Tibial nerve (tissue), 4 donors: Measurements from ENCODE around the gene WAPL. TPM values are rescaled to one million over a fixed set of nuclear protein-coding genes. Genes with fewer than 3 reads are reported as not detected.

Experiments used
- DNase-seq, 2 donors: peaks; one replicate each; pipeline ENCODE4 v3.0.0-alpha.2; 2019; ENCODE audit warnings: low spot score in 2 of 2
- H3K27ac ChIP-seq, 4 donors: fragments of 200-600 bp; sonication (generic) in 3 of 4; one replicate each; pipeline ENCODE4 v1.5.1; 2017 to 2019; ENCODE audit warnings: mild to moderate bottlenecking in 1 of 4
- H3K27me3 ChIP-seq, 2 donors: fragments of 200-600 bp; sonication (generic) in 1 of 2; one replicate each; pipeline versions ENCODE4 v1.5.1 to v1.6.0; 2017 to 2019
- H3K36me3 ChIP-seq, 3 donors: fragments of 200-600 bp; sonication (generic); one replicate each; pipeline ENCODE4 v1.5.1; 2018 to 2019
- H3K4me1 ChIP-seq, 4 donors: fragments of 200-600 bp; sonication (generic) in 3 of 4; one replicate each; pipeline ENCODE4 v1.5.1; 2017 to 2019
- H3K4me3 ChIP-seq, 4 donors: fragments of 200-600 bp; sonication (generic) in 3 of 4; one replicate each; pipeline ENCODE4 v1.5.1; 2017 to 2019; ENCODE audit warnings: mild to moderate bottlenecking in 1 of 4, moderate library complexity in 1 of 4
- H3K9me3 ChIP-seq, 4 donors: fragments of 200-600 bp; sonication (generic) in 3 of 4; one replicate each; pipeline ENCODE4 v1.5.1; 2017 to 2019
- CTCF ChIP-seq, 5 experiments: fragments of 200-600 bp in 3 of 5; fragments of 450-650 bp in 2 of 5; sonication (generic) in 3 of 5; IDR thresholded peaks; one replicate each; pipeline ENCODE4 v1.5.1; 2016 to 2019; ENCODE audit warnings: antibody characterized with exemption in 5 of 5, mild to moderate bottlenecking in 3 of 5, moderate library complexity in 2 of 5
- EP300 ChIP-seq, 2 donors: sonication (generic); formaldehyde crosslinking; IDR thresholded peaks; one replicate each; pipeline ENCODE4 v1.6.1; 2017; ENCODE audit warnings: antibody characterized with exemption in 2 of 2, mild to moderate bottlenecking in 1 of 2
- POLR2A ChIP-seq, 2 donors: fragments of 450-650 bp; IDR thresholded peaks; one replicate each; pipeline ENCODE4 v1.6.1; 2017; ENCODE audit warnings: antibody characterized with exemption in 2 of 2, mild to moderate bottlenecking in 2 of 2, moderate library complexity in 2 of 2
- WGBS, 2 donors: methylation state at CpG; one replicate each; pipeline ENCODE4 v1.1.5; 2018; 5-methylcytosine and 5-hydroxymethylcytosine counted together
- total RNA-seq, 4 donors: library from RNA; depleted of rRNA; stranded (reverse); fragments of >200 nt; gene quantifications; one replicate each; pipeline ENCODE4 v1.1.0, GENCODE V29; 2016

The WAPL gene
- total RNA-seq, 4 donors from 2014 or later, result 26.7 to 50.4 (median 42.0) TPM

GRCh38 chr10:86397120-86397519, 124.5 kb downstream of the WAPL start:
- TF ChIP-seq CTCF (IDR thresholded peaks at IDR 0.05) (no peak), POLR2A (IDR thresholded peaks at IDR 0.05) (no peak), EP300 (IDR thresholded peaks at IDR 0.05) (no peak)
- 81 to 88% methylated on average over 7 of the region's 7 CpGs for WGBS, 2 donors

GRCh38 chr10:86393862-86394455, 127.6 kb downstream of the WAPL start:
- peaks cover 3 to 19% of the 10 kb centered on the region in 2 donors for H3K27me3 ChIP-seq
- TF ChIP-seq POLR2A (IDR thresholded peaks at IDR 0.05) (no peak), EP300 (IDR thresholded peaks at IDR 0.05) (no peak), CTCF (IDR thresholded peaks at IDR 0.05) (no peak)
- H3K9me3 ChIP-seq, result no peaks in the 10 kb centered on the region
- no peak overlapping the region for H3K27ac ChIP-seq
- 66% methylated on average over 10 of the region's 10 CpGs for WGBS, 2 donors
- H3K4me1 ChIP-seq, result peaks cover 0 to 10% (median 0%) of the 10 kb centered on the region in 4 donors
- DNase-seq, result no peak
- no peak overlapping the region for H3K4me3 ChIP-seq
- H3K36me3 ChIP-seq, result no peaks in the 10 kb centered on the region

More at GRCh38 chr10:86397120-86397519, 124.5 kb downstream of the WAPL start:
- no peaks in the 10 kb centered on the region for H3K36me3 ChIP-seq
- no peak overlapping the region for H3K4me3 ChIP-seq
- no peak overlapping the region for H3K27ac ChIP-seq
- peaks cover 0 to 27% (median 22%) of the 10 kb centered on the region in 4 donors for H3K4me1 ChIP-seq
- peaks cover 0 to 14% of the 10 kb centered on the region in 2 donors for H3K27me3 ChIP-seq
- H3K9me3 ChIP-seq, result no peaks in the 10 kb centered on the region
- DNase-seq, result no peak

- TF ChIP-seq POLR2A (IDR thresholded peaks at IDR 0.05), result no peak
- no peak for TF ChIP-seq EP300 (IDR thresholded peaks at IDR 0.05)
- TF ChIP-seq CTCF (IDR thresholded peaks at IDR 0.05), result no peak
- 70 to 76% methylated on average over 9 of the region's 9 CpGs for WGBS, 2 donors
- peaks cover 3 to 21% of the 10 kb centered on the region in 2 donors for H3K27me3 ChIP-seq
- H3K4me3 ChIP-seq, result no peak overlapping the region
- H3K27ac ChIP-seq, result no peak overlapping the region
- no peak for DNase-seq
- no peaks in the 10 kb centered on the region for H3K9me3 ChIP-seq
- H3K4me1 ChIP-seq, result peaks cover 0 to 10% (median 0%) of the 10 kb centered on the region in 4 donors
- H3K36me3 ChIP-seq, result no peaks in the 10 kb centered on the region
Measured at GRCh38 chr10:86393362-86393761, 128.2 kb downstream of the WAPL start.

- no peak for TF ChIP-seq CTCF (IDR thresholded peaks at IDR 0.05)
- no peak for TF ChIP-seq POLR2A (IDR thresholded peaks at IDR 0.05)
- no peak for TF ChIP-seq EP300 (IDR thresholded peaks at IDR 0.05)
- no peak overlapping the region for H3K4me3 ChIP-seq
- H3K36me3 ChIP-seq, result no peaks in the 10 kb centered on the region
- peaks cover 0 to 10% (median 0%) of the 10 kb centered on the region in 4 donors for H3K4me1 ChIP-seq
- no peak overlapping the region for H3K27ac ChIP-seq
- whole genome bisulfite sequencing, 2 donors, result 81 to 83% methylated on average over 7 of the region's 7 CpGs
- H3K27me3 ChIP-seq, result peaks cover 3 to 28% of the 10 kb centered on the region in 2 donors
- H3K9me3 ChIP-seq, result no peaks in the 10 kb centered on the region
- no peak for DNase-seq
Measured at GRCh38 chr10:86392723-86393094, 128.9 kb downstream of the WAPL start.

- no peaks in the 10 kb centered on the region for H3K36me3 ChIP-seq
- 72 to 78% methylated on average over 12 of the region's 12 CpGs for whole genome bisulfite sequencing, 2 donors
- DNase-seq, result no peak
- no peaks in the 10 kb centered on the region for H3K9me3 ChIP-seq
- no peak overlapping the region for H3K4me3 ChIP-seq
- TF ChIP-seq EP300 (IDR thresholded peaks at IDR 0.05), result no peak
- no peak for TF ChIP-seq POLR2A (IDR thresholded peaks at IDR 0.05)
- H3K4me1 ChIP-seq, result peaks cover 0 to 10% (median 0%) of the 10 kb centered on the region in 4 donors
- no peak overlapping the region for H3K27ac ChIP-seq
- peaks cover 3 to 33% of the 10 kb centered on the region in 2 donors for H3K27me3 ChIP-seq
Measured at GRCh38 chr10:86391986-86392722, 129.4 kb downstream of the WAPL start.
